Jurkat, Clone E6-1 (cell line): ENCODE measurements around the gene CENPT.

ENCODE experiments used
- DNase-seq: peaks from one replicate; pipeline ENCODE4 v3.0.0-alpha.2; 2011; ENCODE audit warnings: low read depth, low spot score
- H3K4me3 ChIP-seq: 2 replicates; pipeline ENCODE4 v1.5.1; 2011; ENCODE audit warnings: mild to moderate bottlenecking, low read length, control low read depth, moderate library complexity

Gene CENPT

GRCh38 chr16:67828651-67829050 is 18.8 kb downstream of the CENPT start:
- no peak overlapping the region for H3K4me3 ChIP-seq
- DNase-seq: no peak

- H3K4me3 ChIP-seq: no peak overlapping the region
- DNase-seq: no peak
These were observed 21.6 kb downstream of the CENPT start for GRCh38 chr16:67825906-67826305.

DNA sequence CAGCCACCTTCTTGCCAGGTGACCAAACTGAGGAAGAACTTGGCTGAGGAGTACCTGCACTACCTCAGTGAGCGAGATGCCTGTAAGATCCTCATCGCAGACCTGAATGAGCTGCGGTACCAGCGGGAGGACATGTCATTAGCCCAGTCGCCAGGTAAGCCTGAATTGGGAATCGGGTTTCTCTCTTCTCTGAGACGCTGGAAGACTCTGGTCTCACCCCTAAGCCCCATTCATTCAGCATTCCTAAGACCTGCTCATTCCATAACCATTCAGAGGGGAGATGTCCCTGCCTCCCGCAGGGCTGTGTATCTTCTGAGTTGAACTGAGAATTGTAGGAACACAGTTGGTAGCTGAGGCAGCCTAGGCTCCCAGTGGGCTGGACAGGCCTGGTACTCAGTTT is 22.4 kb downstream of the CENPT start:
- no peak overlapping the region for H3K4me3 ChIP-seq
- DNase-seq: no peak

- DNase-seq: no peak
- H3K4me3 ChIP-seq: no peak overlapping the region
These were observed 25.0 kb downstream of the CENPT start for GRCh38 chr16:67822511-67822910.

DNA sequence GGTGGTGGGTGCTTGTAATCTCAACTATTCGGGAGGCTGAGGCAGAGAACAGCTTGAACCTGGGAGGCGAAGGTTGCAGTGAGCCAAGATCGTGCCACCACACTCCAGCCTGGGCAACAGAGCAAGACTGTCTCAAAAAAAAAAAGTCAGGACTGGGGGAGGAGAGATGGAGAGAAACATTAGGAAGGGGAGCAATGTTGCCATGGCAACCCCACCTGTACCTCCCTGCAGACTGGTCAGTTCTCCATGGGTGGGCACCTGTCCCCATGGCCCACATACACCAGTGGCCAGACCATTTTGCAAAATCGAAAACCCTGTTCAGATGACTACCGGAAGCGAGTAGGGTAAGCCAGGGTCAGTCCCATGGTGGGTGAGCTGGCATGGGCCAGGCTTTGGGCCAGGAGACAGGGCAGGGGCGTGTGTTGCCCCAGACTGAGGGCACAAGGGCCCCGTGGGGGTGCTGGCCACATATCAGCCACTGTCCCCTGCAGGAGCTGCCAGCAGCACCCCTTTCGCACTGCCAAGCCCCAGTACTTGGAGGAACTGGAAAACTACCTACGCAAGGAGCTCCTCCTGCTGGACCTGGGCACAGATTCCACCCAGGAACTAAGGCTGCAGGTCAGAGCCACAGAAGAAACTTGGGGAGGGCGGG is 26.8 kb downstream of the CENPT start:
- no peak overlapping the region for H3K4me3 ChIP-seq
- no peak for DNase-seq

GRCh38 chr16:67814567-67814966 is 32.9 kb downstream of the CENPT start:
- DNase-seq: no peak
- no peak overlapping the region for H3K4me3 ChIP-seq

DNA sequence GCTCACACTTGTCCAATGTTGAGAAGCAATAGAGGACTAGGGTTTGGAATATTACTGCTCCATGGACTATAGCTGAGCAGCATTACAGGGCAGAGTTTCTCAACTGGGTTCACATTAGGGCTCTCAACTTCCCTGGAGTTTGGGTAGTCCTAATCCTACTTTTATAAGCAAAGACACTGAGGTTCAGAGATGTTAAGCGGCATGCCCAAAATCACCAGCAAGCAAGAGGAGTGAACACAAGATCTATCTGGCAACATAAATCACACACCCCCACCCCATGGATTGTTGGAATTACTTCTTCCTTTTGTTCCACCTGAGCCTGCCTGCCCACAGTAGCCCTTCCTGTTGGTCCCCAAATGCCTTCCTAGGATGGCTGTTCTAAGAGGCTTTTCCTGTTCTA is 35.6 kb downstream of the CENPT start:
- no peak overlapping the region for H3K4me3 ChIP-seq
- no peak for DNase-seq

DNA sequence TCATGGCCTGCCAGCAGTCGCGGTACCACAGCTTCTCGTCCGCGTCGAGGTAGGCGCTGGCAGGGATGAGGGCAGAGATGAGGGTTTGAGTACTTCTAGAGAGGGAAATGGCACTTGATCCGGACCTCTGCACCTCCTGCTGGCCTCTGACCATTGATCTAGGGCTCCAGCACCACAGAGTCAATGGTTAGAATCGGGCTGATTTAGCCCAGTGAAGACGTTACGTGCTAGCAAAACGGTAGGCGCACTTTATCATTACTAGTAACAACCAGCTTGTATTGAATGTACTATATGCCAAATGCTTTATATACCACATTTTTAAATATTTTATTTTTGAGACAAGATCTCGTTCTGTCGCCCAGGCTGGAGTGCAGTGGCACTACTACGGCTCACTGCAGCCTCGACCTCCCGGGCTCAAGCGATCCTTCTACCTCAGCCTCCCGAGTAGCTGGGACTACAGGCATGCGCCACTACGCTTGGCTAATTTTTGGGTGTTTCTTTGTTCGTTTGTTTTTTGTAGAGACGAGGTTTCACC is 40.3 kb downstream of the CENPT start:
- H3K4me3 ChIP-seq: peak overlapping the region; percentile 98
- no peak for DNase-seq

DNA sequence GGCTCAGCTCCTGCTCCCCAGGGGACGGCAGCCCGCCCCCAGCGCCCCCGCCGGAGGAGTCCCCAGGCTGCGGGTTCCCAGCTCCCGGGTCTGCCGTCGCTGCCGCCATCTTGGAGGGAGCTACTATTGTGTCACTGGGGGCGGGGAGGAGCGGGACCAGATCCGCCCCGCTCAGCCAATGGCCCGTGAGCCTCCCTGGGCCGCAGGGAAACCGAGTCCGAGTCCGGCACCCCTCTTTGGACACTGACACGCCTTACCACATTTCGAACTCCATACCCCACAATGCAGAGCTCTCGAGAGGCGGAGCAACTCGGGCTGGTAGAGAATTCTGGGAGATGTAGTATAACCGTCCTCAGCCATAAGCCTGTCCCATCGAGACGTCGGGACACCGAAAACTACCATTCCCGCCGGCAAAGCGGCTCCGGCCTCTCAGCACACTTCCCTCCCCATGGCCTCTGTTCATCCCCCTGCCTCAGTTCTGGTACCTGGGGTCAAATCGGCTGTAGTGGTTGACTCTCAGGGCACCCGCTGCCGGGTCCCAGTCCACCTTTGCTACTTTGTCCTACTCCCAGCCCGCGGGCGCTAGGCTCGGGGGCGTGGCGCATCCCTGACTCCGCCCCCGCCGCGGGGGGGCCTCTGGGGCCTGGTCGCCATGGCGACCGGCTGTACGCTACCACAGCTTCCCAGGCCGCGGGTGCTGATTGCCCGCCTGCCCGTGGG is 40.9 kb downstream of the CENPT start, which contains the start of the genes RANBP10 and TSNAXIP1:
TSS of gene RANBP10 (minus strand) at position 133 of the 720 bp plus-strand sequence. CDS start at position 109, 24 bp downstream.
TSS of gene TSNAXIP1 (plus strand) at position 462 of the 720 bp plus-strand sequence. CDS start 261 bp downstream, outside the sequence.
- DNase-seq: peak; percentile 98
- H3K4me3 ChIP-seq: peak within 1 kb of the TSS; percentile 98

DNA sequence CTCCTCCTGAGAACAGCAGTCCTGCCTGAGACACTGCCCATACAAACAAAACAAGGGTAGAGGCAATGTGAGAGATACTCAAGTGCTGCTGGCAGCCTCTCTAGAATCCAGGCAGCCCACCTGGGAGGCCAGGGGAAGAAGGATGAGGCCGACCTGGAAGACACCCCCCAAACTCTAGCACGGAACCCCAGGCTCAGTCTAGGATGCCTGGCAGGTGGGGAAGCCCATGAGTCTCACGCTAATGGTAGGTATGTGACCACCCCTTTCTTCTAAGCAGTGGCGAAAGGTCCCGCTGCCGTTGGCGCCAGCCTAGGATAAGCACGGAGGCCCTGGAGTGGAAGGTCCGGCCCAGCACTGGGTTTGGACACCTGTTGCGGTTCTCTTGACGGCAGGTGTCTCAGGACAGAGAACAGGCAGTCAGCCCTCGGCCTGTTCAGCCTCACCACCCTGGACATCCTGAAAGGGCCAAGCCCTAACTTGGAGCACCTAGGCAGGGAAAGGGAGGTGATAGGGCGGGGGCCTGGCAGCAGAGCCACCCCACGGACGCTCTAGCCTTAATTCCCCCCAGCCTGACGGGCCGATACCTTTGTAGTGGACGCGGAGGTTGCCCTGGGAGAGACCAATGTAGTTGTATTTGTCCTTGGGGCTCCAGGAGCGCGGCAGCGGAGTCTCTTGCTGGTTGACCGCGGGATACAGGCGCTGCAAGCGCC is 41.6 kb downstream of the CENPT start:
- H3K4me3 ChIP-seq: peak overlapping the region; percentile 98
- DNase-seq: no peak

DNA sequence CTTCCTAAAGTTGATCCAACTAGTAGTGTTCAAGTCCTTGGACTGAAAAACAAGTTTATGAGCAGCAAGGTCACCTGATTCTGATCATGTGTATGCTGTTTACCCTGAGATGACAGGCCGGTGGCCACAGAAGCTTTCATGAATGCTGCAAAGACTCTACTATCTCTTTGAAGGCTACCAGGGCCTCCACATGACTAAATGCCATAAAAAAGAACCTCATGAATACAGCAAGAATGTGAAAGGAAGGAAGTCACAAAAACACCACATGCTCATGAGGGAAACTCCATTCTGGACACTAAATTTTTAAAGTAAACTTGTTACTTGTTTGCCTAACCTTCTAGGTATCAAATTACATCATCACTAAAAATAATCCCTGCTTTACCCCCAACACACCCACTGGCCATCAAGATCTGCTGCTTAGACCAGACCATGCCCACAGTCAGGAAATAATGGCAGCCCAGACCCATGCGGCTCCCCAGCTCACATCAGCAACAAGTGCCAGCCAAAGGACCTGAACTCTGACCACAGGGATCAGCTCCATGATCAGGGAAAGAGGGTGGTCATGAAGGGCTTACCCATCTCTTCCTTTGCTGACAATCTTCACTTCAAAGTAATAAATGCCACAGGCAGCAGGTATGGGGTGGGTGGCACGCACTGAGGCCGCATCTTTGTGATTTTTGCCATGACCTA is 42.5 kb downstream of the CENPT start:
- peak overlapping the region; percentile 98 for H3K4me3 ChIP-seq
- no peak for DNase-seq

DNA sequence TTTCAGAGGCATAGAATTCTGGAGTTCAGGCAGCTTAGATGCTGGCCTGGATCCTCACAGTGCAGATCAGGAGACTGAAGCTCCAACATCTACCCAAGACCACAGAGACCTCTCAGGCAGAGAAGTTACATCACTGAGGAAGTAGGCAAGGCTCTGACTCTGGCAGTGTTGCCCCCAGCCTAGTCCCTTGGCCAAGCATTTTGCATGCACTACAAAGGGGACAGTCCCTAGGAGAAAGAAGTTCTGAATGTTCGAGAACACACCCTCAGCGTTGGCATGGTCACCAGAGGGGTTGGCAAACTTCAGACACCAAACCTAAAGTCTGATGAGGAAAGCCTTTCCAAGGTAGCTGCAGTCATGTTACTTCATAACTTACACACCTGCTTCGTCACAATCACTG is 43.6 kb downstream of the CENPT start:
- no peak overlapping the region for H3K4me3 ChIP-seq
- DNase-seq: no peak

DNA sequence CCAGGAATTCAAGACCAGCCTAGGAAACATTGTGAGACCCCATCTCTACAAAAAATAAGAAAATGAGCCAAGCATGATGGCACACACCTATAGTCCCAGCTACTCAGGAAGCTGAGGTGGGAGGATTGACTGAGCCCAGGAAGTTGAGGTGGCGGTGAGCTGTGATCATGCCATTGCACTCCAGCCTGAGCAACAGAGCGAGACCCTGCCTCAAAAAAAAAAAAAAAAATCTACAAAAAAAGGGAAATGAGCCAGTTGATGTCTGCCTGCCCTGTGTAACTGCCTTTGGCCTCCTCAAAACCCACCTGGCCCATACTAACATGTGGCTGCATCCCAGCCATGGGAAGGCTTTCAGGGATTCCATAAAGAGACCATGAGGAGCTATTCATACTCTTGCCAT is 45.6 kb downstream of the CENPT start:
- H3K4me3 ChIP-seq: no peak overlapping the region
- peak; percentile 76 for DNase-seq

GRCh38 chr16:67801241-67801640 is 46.3 kb downstream of the CENPT start:
- no peak overlapping the region for H3K4me3 ChIP-seq
- no peak for DNase-seq

DNA sequence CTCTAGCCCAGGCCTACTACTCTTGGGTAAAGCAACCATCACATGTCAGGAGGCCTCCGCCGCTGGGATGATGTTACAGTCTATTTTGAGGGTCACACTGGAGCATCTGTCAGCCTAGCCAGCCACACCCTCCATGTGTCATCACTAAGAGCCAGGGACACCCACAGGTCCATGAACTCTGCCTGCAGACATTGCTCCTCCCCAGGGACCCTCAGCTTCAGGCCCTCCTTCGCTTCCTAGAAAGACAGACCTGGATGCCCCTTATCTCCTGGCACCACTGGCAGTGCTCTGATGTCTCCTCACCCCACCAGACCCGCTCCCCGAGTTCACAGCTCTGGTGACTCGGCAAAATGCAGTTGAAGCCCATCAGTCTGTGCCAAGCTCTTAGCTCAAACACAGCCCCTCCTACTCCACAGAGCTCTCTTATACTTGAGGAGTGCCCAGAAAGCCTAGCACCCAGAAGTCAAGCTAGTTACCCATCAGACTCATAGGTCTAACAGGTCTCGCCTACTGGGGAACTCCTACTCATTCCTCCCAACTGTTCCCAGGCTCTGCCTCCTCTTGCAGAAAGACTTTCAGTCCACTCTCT is 47.1 kb downstream of the CENPT start:
- no peak overlapping the region for H3K4me3 ChIP-seq
- DNase-seq: no peak

- H3K4me3 ChIP-seq: no peak overlapping the region
- no peak for DNase-seq
These were observed 51.3 kb downstream of the CENPT start for GRCh38 chr16:67796099-67796718.

DNA sequence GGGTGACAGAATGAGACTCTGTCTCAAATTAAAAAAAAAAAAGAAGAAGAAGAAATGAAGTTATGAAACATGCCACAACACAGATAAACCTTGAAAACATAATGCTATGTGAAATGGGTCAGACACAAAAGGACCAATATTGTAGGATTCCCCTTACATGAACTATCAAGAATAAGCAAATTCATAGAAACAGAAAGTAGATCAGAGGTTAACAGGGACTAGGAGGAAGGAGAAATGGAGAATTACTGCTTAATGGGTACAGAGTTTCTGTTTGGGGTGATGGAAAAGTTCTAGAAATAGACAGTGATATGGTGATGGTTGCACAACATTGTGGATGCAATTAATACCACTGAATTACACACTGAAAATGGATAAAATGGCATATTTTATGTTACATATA is 57.4 kb downstream of the CENPT start:
- no peak for DNase-seq
- H3K4me3 ChIP-seq: no peak overlapping the region

GRCh38 chr16:67786491-67786890 is 61.0 kb downstream of the CENPT start:
- H3K4me3 ChIP-seq: no peak overlapping the region
- no peak for DNase-seq

DNA sequence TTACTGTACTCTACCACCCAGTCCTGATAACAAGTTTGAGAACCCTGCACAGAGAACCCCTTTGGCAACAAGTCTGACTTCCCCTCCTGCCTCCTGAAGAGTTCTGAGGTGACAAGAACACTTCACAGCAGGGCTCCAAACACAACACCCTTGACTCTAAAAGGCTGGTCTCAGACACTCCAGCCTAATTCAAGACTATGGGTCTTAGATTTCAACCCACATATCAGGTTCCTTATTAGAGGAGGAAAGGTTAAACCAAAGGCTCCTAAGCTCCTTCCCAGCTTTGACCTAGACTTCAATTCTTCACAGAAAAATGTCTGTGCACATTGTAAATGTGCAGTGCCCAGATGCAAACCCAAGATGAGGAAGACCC is 64.2 kb downstream of the CENPT start:
- DNase-seq: no peak
- no peak overlapping the region for H3K4me3 ChIP-seq
